ENCODE data around the gene TIAM1. TPM values are rescaled to one million over a fixed set of nuclear protein-coding genes. Genes with fewer than 3 reads are reported as not detected.

TIAM1 gene
- polyA plus RNA-seq, 2 of the 4 experiments (the other 2 are of a cell fraction), result 0.23 to 0.40 TPM

DNA sequence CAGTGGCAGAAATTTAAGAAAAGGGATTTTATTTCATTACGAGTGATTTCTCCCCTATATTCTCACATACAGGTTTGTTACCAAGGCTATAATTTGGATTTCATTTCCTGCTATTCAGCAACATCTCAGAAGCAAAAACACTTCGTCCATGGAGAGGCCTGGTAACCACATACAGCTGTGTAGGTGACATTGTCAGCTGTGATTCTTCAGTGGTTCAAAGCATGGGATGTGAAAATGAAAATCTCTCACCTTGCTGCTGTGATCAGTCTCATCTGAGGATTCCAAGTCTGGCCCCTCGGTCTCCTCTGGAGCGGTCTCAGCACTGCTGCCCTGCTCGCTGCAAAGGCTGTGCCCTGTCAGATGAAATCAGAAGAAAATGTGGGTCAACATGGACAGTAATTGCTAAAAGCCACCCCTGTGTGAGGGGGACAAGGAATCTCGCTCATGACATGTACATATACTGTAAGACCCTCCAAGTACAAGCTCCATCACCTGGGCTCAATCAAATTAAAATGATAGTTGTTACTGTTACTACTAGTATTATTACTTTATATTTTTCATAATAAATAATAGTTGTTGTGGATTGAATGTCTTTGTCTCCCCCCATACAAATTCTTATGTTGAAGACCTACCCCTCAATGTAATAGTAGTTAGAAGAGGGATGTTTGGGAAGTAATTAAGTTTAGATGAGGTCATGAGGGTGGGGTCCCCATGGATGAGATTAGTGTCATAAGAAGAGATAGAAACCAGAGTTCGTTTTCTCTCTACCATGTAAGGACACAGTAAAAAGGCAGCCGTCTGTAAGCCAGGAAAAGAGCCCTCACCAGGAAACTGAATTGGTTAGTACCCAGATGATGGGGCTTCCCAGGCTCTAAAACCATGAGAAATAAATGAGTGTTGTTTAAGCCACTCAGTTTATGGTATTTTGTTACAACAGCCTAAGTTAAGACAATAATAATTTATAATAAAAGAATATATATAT lies 179.1 kb downstream of the TIAM1 start (continued):
- TF ChIP-seq, protein P1, sequence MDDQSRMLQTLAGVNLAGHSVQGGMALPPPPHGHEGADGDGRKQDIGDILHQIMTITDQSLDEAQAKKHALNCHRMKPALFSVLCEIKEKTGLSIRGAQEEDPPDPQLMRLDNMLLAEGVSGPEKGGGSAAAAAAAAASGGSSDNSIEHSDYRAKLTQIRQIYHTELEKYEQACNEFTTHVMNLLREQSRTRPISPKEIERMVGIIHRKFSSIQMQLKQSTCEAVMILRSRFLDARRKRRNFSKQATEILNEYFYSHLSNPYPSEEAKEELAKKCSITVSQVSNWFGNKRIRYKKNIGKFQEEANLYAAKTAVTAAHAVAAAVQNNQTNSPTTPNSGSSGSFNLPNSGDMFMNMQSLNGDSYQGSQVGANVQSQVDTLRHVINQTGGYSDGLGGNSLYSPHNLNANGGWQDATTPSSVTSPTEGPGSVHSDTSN (IDR thresholded peaks at IDR 0.05), result no peak
- no peak for TF ChIP-seq RARB (CRISPR knock-in tag; IDR thresholded peaks at IDR 0.05)
- TF ChIP-seq, protein P2, sequence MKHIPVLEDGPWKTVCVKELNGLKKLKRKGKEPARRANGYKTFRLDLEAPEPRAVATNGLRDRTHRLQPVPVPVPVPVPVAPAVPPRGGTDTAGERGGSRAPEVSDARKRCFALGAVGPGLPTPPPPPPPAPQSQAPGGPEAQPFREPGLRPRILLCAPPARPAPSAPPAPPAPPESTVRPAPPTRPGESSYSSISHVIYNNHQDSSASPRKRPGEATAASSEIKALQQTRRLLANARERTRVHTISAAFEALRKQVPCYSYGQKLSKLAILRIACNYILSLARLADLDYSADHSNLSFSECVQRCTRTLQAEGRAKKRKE (CRISPR knock-in tag; IDR thresholded peaks at IDR 0.05; ENCODE audit: low read depth), result no peak
- no peak for TF ChIP-seq SMC3 (IDR thresholded peaks at IDR 0.05)
- TF ChIP-seq ZNF302 (CRISPR knock-in tag; IDR thresholded peaks at IDR 0.05), result no peak

DNA sequence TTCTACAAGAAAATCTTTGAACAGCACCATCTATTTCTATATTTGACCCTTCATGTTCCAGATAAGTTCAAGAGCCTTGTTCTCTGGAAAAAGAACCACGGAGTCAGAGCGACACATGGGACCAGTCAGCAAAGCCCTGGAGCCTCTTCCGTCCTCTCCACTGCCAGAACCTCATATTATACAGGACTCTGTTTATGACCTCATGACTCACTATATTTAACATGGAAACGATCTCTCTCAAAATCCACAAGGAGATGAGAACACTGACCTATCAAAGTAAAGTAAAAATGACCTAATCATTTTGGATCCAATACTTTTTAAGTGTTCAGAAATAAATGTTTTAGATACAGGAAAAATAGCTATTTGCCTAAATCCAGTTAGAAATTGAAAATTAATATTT lies 181.2 kb downstream of the TIAM1 start:
- Histone ChIP-seq H3K27ac (no peak overlapping the region), H3K4me1 (no peaks in the 10 kb centered on the region), H3K9me3 (no peaks in the 10 kb centered on the region), H3K4me2 (no peak overlapping the region), H3K4me3 (no peak overlapping the region)
- DNase-seq (ENCODE audit: low read depth in 1 of 2, low spot score in 1 of 2), result no peak
- FAIRE-seq, result no peak
- CTCF ChIA-PET, result no interaction called here
- POLR2A ChIA-PET, result no interaction called here
- WGBS (ENCODE audit: missing lambda C conversion rate), result 21% methylated on average over 4 of the region's 4 CpGs
- no peak for ATAC-seq
- TF ChIP-seq, protein P3, sequence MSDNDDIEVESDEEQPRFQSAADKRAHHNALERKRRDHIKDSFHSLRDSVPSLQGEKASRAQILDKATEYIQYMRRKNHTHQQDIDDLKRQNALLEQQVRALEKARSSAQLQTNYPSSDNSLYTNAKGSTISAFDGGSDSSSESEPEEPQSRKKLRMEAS (IDR thresholded peaks at IDR 0.05), result no peak
- no peak for TF ChIP-seq GATA3 (IDR thresholded peaks at IDR 0.05; ENCODE audit: borderline replicate concordance)
- TF ChIP-seq HEYL (CRISPR knock-in tag; IDR thresholded peaks at IDR 0.05), result no peak
- TF ChIP-seq MAZ (IDR thresholded peaks at IDR 0.05; ENCODE audit: borderline replicate concordance, low read depth, low read length), result no peak
- TF ChIP-seq TP53 (CRISPR knock-in tag; IDR thresholded peaks at IDR 0.05), result no peak
- TF ChIP-seq NFE2L2 (conservative IDR thresholded peaks at IDR 0.05; ENCODE audit: low read length), result no peak
- TF ChIP-seq JUNB (IDR thresholded peaks at IDR 0.05), result no peak
- no peak for TF ChIP-seq SMC3 (IDR thresholded peaks at IDR 0.05)
- TF ChIP-seq PHF8 (IDR thresholded peaks at IDR 0.05; ENCODE audit: borderline replicate concordance, low read depth), result no peak
- no peak for TF ChIP-seq NPAS2 (CRISPR knock-in tag; IDR thresholded peaks at IDR 0.05; ENCODE audit: borderline replicate concordance)
- no peak for TF ChIP-seq CHD2 (IDR thresholded peaks at IDR 0.05; ENCODE audit: low read length, partially characterized antibody)
- TF ChIP-seq FOSB (CRISPR knock-in tag; IDR thresholded peaks at IDR 0.05), result no peak
- TF ChIP-seq POLR2AphosphoS2 (conservative IDR thresholded peaks at IDR 0.05; ENCODE audit: low read length), result no peak
- TF ChIP-seq HDAC2 (IDR thresholded peaks at IDR 0.05), result no peak
- TF ChIP-seq, protein P2 (CRISPR knock-in tag; IDR thresholded peaks at IDR 0.05; ENCODE audit: low read depth), result no peak
- no peak for TF ChIP-seq JUN (IDR thresholded peaks at IDR 0.05)
- TF ChIP-seq KDM1A (IDR thresholded peaks at IDR 0.05; ENCODE audit: low read depth), result no peak
- TF ChIP-seq, protein P4, sequence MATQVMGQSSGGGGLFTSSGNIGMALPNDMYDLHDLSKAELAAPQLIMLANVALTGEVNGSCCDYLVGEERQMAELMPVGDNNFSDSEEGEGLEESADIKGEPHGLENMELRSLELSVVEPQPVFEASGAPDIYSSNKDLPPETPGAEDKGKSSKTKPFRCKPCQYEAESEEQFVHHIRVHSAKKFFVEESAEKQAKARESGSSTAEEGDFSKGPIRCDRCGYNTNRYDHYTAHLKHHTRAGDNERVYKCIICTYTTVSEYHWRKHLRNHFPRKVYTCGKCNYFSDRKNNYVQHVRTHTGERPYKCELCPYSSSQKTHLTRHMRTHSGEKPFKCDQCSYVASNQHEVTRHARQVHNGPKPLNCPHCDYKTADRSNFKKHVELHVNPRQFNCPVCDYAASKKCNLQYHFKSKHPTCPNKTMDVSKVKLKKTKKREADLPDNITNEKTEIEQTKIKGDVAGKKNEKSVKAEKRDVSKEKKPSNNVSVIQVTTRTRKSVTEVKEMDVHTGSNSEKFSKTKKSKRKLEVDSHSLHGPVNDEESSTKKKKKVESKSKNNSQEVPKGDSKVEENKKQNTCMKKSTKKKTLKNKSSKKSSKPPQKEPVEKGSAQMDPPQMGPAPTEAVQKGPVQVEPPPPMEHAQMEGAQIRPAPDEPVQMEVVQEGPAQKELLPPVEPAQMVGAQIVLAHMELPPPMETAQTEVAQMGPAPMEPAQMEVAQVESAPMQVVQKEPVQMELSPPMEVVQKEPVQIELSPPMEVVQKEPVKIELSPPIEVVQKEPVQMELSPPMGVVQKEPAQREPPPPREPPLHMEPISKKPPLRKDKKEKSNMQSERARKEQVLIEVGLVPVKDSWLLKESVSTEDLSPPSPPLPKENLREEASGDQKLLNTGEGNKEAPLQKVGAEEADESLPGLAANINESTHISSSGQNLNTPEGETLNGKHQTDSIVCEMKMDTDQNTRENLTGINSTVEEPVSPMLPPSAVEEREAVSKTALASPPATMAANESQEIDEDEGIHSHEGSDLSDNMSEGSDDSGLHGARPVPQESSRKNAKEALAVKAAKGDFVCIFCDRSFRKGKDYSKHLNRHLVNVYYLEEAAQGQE (IDR thresholded peaks at IDR 0.05), result no peak
- TF ChIP-seq RNF2 (IDR thresholded peaks at IDR 0.05; ENCODE audit: borderline replicate concordance, low read depth), result no peak
